Pulmonary artery endothelial cell (primary cell): Measurements from ENCODE around the gene LRRC51. TPM values are rescaled to one million over a fixed set of nuclear protein-coding genes. Genes with fewer than 3 reads are reported as not detected.
"Not testable (repeated sequence)": the region's sequence is repeated elsewhere in the genome, so short reads cannot be mapped to it uniquely, and the experiment has no call there.

Experiments used
- DNase-seq: peaks from one replicate; pipeline ENCODE4 v3.0.0-alpha.2; 2011; ENCODE audit warnings: low read depth, low spot score
- total RNA-seq: library from RNA; depleted of rRNA; stranded (reverse); fragments of >200 nt; gene quantifications from 2 replicates; pipeline ENCODE4 v1.2.3, GENCODE V29; 2014

Gene LRRC51
- total RNA-seq, 1 donor from 2014 or later = 2.6 TPM

GRCh38 chr11:72138821-72139390, 58.3 kb downstream of the LRRC51 start:
- no peak for DNase-seq

GRCh38 chr11:72139500-72139899, 58.9 kb downstream of the LRRC51 start:
- no peak for DNase-seq

DNA sequence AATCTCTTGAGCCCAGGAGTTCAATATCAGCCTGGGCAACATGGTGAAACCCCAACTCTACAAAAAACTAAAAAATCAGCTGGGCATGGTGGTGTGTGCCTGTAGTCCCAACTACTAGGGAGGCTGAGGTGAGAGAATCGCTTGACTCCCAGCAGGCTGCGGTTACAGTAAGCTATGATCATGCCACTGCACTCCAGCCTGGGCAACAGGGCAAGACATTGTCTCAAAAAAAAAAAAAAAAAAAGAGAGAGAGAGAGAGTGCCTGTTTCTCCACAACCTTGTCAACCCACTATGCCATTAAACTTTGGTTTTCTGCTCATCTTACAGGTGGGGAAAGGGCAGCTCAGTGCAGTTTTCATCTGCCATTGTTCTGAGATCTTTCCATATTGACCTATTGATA, 60.0 kb downstream of the LRRC51 start:
- DNase-seq = no peak

GRCh38 chr11:72141066-72141465, 60.4 kb downstream of the LRRC51 start:
- DNase-seq = no peak

GRCh38 chr11:72142086-72142485, 61.4 kb downstream of the LRRC51 start:
- not testable (repeated sequence) for DNase-seq

GRCh38 chr11:72142543-72142942, 61.9 kb downstream of the LRRC51 start:
- DNase-seq = not testable (repeated sequence)

DNA sequence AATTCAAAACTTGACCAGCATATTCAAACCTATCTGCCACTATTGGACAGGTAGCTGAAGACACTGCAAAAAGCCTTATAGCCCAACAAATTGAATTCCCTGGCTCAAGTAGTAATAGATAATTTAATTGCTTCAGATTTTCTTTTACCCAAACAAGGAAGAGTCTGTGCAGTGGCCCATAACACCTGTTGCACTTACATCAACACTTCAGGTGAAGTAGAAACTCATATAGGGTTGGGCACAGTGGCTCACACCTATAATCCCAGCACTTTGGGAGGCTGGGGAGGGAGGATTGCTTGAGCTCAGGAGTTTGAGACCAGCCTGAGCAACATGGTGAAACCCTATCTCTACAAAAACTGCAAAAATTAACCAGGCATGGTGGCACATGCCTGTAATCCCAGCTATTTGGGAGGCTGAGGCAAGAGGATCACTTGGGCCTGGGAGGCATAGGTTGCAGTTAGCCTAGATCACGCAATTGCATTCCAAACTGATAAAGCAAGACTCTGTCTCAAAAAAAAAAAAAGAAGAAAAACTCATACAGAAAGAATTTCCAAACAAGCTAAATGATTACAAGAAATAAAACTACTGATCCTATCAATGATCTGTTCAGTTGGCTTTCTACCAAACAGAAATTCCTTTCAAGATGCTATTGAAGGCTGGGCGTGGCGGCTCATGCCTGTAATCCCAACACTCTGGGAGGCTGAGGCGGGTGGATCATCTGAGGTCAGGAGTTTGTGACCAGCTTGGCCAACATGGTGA, 64.3 kb downstream of the LRRC51 start:
- DNase-seq = no peak

Other genes with a start within 250 kb of the LRRC51 start
- gene DEFB108B, start 247.7 kb upstream of the LRRC51 start, total RNA-seq = not detected in 2 replicates
- not detected in 2 replicates for gene DEFB131B, start 202.4 kb upstream of the LRRC51 start, total RNA-seq
- 8.3 and 9.2 TPM in 2 replicates for gene XNDC1N, start 152.3 kb upstream of the LRRC51 start, total RNA-seq
- 86.8 and 101 TPM in 2 replicates for gene RNF121, start 151.8 kb upstream of the LRRC51 start, total RNA-seq
- 6.1 and 8.4 TPM in 2 replicates for gene IL18BP, start 81.9 kb upstream of the LRRC51 start, total RNA-seq
- 130 and 140 TPM in 2 replicates for gene NUMA1, start 308 bp upstream of the LRRC51 start, total RNA-seq
- gene LAMTOR1, start 22.4 kb downstream of the LRRC51 start, total RNA-seq = 110 and 113 TPM in 2 replicates
- gene TOMT, start 25.1 kb downstream of the LRRC51 start, total RNA-seq = not detected in 2 replicates
- 26.3 and 26.8 TPM in 2 replicates for gene ANAPC15, start 31.8 kb downstream of the LRRC51 start, total RNA-seq
- not detected in 2 replicates for gene FOLR3, start 54.9 kb downstream of the LRRC51 start, total RNA-seq
- not detected in 2 replicates for gene FOLR1, start 111.3 kb downstream of the LRRC51 start, total RNA-seq
- not detected in 2 replicates for gene FOLR2, start 135.9 kb downstream of the LRRC51 start, total RNA-seq
- gene INPPL1, start 143.9 kb downstream of the LRRC51 start, total RNA-seq = 51.4 and 65.5 TPM in 2 replicates
- gene PHOX2A, start 163.3 kb downstream of the LRRC51 start, total RNA-seq = not detected in 2 replicates